ENCODE results near the gene RNU6-7.

The RNU6-7 gene

DNA sequence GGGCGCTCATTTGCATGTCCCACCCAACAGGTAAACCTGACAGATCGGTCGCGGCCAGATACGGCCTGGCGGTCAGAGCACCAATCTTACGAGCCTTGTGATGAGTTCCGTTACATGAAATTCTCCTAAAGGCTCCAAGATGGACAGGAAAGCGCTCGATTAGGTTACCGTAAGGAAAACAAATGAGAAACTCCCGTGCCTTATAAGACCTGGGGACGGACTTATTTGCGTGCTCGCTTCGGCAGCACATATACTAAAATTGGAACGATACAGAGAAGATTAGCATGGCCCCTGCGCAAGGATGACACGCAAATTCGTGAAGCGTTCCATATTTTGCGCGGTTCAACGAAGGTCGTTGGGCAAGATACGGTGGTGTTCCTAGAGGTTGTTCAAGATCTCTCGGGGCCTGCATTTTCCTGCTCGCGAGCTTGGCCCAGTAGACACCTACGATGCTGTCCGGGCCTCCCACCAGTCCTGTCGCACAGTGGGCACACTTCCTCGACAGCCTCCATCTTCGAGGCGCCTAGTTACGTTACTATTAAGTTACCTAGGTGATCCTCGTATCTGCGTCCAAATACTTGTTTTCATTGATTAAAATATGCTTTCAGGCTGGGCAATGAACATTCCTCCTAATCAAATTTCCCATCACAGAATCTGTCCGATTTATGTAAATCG lies at the start of gene RNU6-7:
RNU6-7 (plus strand) TSS at position 230 of the 675 bp plus-strand sequence.
- DNase-seq (ENCODE audit: low read depth): no peak

DNA sequence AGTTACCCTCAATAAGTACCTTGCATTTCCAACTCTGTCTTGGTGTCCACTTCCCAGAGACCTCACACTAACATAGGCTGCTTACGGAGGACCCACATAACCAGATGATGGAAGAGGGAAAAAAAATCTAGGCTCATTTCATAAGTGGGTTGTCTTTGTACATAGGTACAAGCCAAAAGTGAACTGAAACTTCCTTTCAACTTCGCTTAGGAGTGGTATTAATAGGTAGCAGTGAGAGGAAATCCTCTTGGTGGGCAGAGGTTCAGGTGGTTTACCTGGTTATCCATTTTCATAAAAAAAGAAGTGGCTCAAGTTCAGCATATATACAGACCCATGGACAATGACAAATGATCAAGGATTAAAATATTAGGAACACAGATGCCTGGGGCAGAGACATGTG lies 35.8 kb upstream of the RNU6-7 start:
- no peak for DNase-seq (ENCODE audit: low read depth)

DNA sequence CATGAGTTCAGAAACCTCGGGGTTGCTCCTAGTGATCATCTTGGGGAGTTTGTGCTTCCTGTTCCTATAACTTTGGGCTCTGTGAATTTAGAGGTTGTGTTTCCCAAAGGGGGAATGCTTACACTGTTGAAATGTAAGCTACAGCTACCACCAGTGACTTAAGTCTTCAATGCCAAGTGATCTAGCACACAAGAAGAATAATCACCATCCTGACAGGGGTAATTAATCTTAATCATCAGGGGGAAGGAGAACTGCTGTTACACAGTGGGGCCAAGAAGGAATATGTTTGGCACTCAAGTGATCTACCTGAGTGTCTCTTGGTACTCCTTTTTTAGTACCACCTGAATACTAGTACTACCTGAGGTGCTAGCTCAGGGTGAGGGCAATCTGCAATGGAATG lies 34.9 kb upstream of the RNU6-7 start:
- DNase-seq (ENCODE audit: low read depth): no peak

- no peak for DNase-seq (ENCODE audit: low read depth)
These were observed 33.9 kb upstream of the RNU6-7 start for GRCh38 chr14:32167907-32168306.

GRCh38 chr14:32169191-32169590 lies 32.7 kb upstream of the RNU6-7 start:
- no peak for DNase-seq (ENCODE audit: low read depth)

DNA sequence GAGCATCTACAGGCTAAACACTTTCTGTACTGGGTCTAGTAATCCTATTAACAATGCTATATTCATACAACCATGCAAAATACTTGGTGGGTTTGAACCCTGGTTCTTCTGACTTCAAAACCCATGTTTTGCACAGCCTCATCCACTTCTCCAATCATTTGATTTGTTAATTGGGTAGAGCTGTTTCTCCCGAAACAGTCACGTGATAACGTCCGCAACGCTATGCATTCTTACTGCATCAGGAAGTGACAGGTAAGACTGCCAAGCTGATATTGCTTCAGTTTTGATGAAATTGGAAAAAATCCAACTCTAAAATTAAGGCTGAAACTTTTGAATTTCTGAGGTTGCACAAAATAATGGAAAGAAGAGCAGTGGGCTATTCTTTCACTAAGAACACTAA lies 30.4 kb upstream of the RNU6-7 start:
- no peak for DNase-seq (ENCODE audit: low read depth)

- no peak for DNase-seq (ENCODE audit: low read depth)
These were observed 18.4 kb upstream of the RNU6-7 start for GRCh38 chr14:32183151-32184058.

- DNase-seq (ENCODE audit: low read depth): no peak
These were observed 16.7 kb upstream of the RNU6-7 start for GRCh38 chr14:32185097-32185496.

DNA sequence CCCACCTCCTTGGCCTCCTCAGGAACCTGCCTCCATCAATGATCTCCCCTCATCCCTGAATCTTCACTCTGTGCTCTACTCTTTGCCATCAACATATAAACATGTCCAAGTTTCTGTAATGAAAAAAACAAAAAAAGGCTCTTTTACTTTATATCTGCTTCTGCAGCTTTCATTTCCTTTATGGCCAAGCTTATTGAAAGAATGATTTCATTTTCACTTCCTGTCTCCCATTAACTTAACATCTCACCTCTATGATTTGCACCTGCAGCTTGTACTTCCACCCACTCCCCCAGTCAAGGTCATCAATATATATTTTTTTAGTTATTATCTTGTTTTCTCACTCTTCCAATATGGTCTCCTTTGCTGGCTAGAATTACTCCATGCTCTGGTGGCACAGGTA lies 15.6 kb upstream of the RNU6-7 start:
- no peak for DNase-seq (ENCODE audit: low read depth)

- no peak for DNase-seq (ENCODE audit: low read depth)
These were observed 12.0 kb upstream of the RNU6-7 start for GRCh38 chr14:32189811-32190210.

DNA sequence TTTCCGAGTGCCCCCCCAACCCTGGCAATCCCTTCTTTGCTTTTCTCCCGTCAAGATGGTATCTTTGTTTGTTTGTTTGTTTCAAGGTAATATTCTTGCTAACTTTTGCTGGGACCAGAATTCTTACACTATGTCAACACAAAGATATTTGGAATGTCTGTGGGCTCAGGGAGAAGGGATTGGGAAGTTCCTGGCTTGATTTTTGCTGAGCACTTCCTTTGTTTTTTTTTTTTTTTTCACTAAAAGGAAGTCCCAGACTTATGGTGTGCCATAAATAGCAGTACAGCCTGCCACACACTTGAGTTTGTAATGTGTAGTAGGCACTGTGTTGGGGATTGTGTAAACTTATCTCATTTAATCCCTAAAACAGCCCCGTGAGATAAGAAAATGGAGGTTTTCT lies 11.2 kb upstream of the RNU6-7 start:
- DNase-seq (ENCODE audit: low read depth): no peak

GRCh38 chr14:32192712-32193373 lies 9.0 kb upstream of the RNU6-7 start:
- no peak for DNase-seq (ENCODE audit: low read depth)

DNA sequence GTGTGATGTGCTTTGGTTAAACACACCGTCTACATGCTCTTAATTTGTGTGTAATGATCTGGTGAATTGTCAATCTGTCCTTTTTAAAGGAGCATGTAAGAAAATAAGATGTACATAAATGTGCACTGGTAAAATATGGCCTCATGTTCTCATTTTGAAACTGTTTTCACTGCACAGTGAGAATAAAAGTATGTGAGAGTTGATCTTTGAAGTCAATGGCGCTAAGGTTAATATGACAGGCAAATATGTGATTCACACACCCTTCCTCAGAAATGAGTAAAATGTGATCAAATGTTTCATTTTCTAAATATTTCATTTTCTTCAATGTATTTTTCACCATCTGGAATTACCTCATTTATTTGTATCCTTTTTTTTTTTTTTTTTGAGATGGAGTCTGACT lies 8.3 kb upstream of the RNU6-7 start:
- DNase-seq (ENCODE audit: low read depth): no peak

GRCh38 chr14:32195636-32196035 lies 6.2 kb upstream of the RNU6-7 start:
- no peak for DNase-seq (ENCODE audit: low read depth)

DNA sequence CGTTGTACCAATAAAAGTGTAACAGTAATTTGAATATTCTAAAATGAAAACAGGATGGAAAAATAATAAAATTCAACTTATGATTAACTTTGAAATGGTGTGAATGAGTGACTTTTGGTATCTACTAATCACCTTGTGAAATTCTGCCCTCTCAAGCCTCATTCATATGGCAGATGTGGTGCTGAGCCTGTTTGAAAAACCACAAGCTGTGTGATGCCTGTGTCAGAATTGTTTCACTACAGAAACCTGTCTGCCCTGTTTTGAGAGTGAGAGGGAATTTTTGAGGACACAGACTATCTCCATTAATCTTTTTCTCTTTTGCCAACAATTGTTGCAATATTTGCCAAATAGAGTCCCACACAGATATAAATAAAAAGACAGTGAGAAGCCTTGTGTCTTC lies 3.9 kb upstream of the RNU6-7 start:
- no peak for DNase-seq (ENCODE audit: low read depth)

GRCh38 chr14:32200368-32201192 lies 1.3 kb upstream of the RNU6-7 start:
- DNase-seq (ENCODE audit: low read depth): no peak

GRCh38 chr14:32201193-32201815 lies 541 bp upstream of the RNU6-7 start:
- DNase-seq (ENCODE audit: low read depth): peak; percentile 51

DNA sequence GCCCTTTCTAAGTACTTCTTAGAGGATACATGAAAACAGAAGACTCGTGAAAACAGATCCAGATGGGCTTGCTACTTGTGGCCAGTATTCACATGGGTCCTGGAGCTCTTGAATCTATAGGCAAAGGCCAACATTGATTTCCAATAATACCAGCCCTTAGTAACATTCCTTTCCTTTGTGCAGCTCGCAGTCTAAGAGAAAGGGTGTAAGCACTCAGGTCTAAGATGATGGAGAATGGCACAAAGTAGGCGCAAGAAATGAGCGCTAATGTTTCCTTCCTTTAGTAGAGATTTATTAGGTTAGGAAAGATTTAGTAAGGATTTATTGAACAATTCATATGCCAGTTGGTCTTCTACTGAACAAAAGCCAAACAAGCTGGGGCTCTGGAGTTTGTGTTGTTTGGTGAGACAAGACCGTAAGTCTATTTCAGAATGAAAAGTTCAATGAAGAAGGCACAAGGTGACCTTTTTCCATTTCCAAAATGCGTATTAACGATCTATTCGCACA lies 699 bp downstream of the RNU6-7 start:
- no peak for DNase-seq (ENCODE audit: low read depth)

- peak; percentile 76 for DNase-seq (ENCODE audit: low read depth)
These were observed 1.4 kb downstream of the RNU6-7 start, which contains the start of gene RNU6-8 for GRCh38 chr14:32202998-32203882. TSS of gene RNU6-8 (minus strand) at chr14:32203269.

- DNase-seq (ENCODE audit: low read depth): no peak
These were observed 2.1 kb downstream of the RNU6-7 start for GRCh38 chr14:32203928-32204357.

All from stimulated activated CD8-positive, alpha-beta memory T cell treated with anti-CD3 and anti-CD28 coated beads, Interleukin-7, amount 100 ng/mL, for 24 hours (primary cell).